GM18507 (cell line): ENCODE results near the gene FAM89B.
"Not testable (repeated sequence)": the region's sequence is repeated elsewhere in the genome, so short reads cannot be mapped to it uniquely, and the experiment has no call there.

Experiments used
- DNase-seq: peaks from one replicate; pipeline ENCODE4 v3.0.0; 2011; ENCODE audit warnings: low read depth; ENCODE audit not compliant: insufficient read length; ENCODE audit errors: extremely low spot score
- FAIRE-seq: peaks from 2 replicates; lab custom pipeline; 2011; peaks lifted over from hg19 to GRCh38; lab: Jason Lieb, UNC

FAM89B gene

GRCh38 chr11:65572356-65573051, at the start of gene FAM89B:
Gene FAM89B (plus strand): TSS chr11:65572538. CDS start chr11:65572670, 132 bp downstream.
- DNase-seq: no peak
- no peak for FAIRE-seq

DNA sequence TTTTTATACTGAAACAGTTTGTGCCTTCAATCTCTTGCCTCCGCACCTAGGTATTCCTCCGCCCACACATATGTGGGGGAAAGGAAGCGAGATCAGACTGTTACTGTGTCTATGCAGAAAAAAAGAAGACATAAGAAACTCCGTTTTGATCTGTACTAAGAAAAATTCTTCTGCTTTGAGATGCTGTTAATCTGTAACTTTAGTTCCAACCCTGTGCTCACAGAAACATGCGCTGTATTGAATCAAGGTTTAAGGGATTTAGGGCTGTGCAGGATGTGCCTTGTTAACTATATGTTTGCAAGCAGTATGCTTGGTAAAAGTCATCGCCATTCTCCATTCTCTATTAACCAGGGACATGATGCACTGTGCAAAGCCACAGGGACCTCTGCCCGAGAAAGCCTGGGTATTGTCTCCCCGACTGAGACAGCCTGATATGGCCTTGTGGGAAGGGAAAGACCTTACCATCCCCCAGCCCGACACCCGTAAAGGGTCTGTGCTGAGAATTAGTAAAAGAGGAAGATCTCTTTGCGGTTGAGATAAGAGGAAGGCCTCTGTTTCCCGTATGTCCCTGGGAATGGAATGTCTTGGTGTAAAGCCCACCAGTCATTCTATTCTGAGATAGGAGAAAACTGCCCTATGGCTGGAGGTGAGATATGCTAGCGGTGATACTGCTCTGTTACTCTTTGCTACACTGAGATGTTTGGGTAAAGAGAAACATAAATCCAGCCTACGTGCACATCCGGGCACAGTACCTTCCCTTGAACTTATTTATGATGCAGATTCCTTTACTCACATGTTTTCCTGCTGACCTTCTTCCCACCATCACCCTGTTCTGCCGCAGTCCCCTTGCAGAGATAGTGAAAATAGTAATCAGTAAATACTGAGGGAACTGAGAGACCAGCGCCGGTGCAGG, 49.4 kb upstream of the FAM89B start:
- FAIRE-seq: peak; percentile 54

DNA sequence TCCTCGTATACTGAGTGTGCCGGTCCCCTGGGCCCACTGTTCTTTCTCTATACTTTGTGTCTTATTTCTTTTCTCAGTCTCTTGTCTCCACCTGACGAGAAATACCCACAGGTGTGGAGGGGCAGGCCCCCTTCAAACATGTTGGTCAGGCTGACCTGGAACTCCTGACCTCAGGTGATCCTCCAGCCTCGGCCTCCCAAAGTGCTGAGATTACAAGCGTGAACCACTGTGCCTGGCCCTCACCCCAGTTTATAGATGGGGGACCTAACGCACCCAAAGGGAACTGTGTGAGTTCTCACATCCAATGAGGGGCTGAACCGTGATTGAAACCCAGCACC, 48.7 kb upstream of the FAM89B start:
- FAIRE-seq: not testable (repeated sequence)

More for the DNA sequence above, 49.4 kb upstream of the FAM89B start:
- not testable (repeated sequence) for DNase-seq

GRCh38 chr11:65524014-65524740, 48.2 kb upstream of the FAM89B start:
- FAIRE-seq (no peak), DNase-seq (no peak)

More for the DNA sequence above, 48.7 kb upstream of the FAM89B start:
- DNase-seq: not testable (repeated sequence)

DNA sequence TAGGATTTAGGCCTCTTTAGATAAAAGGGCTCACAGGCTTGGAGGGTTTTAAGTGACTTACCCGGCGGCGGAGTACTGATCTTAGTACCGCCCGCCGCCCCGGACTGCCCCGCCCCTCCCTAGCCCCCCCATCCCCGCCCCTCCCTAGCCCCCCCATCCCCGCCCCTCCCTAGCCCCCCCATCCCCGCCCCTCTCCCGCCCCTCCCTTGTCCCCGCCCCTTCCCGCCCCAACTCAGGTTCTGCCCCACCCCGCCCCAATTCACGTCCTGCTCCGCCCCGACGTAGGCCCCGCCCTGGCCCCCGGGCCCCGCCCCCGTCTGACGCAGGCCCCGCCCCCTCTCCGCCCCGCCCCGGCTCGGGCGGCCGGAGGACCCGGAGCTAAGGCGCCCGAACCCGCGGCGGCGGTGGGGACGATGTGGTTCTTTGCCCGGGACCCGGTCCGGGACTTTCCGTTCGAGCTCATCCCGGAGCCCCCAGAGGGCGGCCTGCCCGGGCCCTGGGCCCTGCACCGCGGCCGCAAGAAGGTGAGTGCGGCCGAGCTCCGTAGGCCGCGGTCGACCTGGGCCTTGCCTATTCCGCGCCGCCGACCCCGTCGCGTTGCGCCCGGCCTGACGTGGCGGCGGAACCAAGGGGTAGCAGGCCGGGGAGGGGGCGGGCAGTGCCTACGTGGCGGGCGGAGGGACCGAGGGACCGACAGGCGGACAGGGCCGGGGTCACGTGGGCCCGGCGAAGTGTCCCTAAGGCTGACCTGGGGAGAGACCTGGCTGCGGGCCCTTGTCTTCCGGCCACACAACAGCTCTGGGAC, 47.4 kb upstream of the FAM89B start, which contains the start of gene SCYL1:
Gene SCYL1, plus strand, starts transcription at position 343 of the 805 bp plus-strand sequence. Its CDS starts 71 bp downstream, at position 414.
- FAIRE-seq (no peak), DNase-seq (peak; percentile 88)

DNA sequence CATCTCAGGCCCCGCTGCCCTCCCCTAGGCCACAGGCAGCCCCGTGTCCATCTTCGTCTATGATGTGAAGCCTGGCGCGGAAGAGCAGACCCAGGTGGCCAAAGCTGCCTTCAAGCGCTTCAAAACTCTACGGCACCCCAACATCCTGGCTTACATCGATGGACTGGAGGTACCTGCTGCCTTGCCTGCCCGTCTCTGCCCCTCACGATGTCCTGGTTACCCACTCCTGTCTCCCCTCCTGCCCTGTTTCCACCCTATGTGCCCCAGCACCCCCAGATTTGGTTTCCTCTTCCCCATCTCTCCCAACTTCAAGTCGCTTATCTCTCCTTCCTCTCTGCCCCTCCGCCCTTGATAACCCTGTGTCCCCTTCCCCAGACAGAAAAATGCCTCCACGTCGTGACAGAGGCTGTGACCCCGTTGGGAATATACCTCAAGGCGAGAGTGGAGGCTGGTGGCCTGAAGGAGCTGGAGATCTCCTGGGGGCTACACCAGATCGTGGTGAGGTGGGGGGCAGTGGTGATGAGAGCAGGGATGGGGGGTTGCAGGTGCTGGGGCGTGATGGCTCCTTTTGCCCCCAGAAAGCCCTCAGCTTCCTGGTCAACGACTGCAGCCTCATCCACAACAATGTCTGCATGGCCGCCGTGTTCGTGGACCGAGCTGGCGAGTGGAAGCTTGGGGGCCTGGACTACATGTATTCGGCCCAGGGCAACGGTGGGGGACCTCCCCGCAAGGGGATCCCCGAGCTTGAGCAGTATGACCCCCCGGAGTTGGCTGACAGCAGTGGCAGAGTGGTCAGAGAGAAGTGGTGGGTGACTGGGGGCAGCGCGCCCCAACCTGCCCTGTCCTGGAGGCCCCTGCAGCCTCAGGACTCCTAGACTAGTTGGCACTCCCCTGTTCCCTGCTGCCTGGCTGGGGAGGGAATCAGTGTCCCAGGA, 46.5 kb upstream of the FAM89B start:
- FAIRE-seq: no peak

GRCh38 chr11:65526744-65527143, 45.6 kb upstream of the FAM89B start:
- no peak for DNase-seq
- no peak for FAIRE-seq

More for the DNA sequence above, 46.5 kb upstream of the FAM89B start:
- no peak for DNase-seq

DNA sequence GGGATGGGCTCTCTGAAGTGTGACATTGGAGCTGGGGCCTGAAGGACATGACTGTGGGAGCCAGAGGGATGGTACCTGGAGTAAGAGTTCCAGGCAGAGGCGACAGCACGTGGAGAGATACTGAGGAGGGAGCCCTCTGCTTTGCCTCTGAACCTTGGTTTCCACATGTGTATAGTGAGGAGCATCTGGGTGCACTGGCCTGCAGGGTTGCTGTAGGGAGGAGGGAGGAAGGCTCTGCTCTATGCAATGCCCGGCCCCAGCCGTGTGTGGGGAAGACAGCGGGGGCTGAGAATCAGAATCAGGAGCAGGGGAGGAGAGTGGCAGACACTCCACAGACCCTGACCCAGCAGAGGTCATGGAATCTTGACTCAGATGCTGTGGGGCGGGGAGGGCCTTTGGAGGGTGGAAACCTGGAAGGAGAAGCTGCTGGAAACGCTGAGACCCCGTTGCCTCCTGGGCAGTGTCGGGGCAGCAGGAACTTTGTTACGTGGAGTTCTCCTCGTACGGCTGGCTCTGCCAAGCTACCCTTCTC, 43.5 kb upstream of the FAM89B start:
- DNase-seq (no peak), FAIRE-seq (no peak)

DNA sequence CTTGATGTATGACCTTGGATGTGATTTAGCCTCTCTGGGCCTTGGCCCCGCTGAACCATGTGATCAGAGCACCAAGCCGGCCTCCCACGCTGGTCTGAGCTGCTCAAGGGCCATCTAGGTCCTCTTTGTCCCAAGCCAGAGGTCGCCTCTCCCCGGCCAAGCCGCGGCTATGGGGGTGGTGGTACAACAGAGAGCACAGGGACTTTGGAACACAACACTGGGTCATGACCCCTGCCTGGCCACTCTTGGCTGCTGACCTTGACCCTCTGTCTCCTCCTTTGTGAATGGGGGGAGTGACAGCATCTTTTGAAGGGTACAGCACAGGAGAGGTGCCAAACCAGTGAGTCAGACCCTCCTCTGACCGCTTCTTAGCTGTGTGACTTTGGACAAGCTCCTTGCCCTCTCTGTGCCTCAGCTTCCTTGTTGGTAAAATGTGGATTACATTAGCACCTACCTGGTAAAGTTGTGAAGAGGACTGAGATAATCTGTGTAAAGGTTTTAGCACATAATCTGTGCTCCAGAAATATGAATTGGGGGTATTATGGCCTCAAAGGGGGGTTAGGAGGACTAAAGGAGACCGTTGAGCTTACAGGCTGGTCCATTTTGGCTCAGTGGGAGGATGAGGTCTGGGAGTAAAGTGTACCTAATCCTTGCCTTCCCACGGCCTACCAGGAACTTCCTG, 42.7 kb upstream of the FAM89B start:
- FAIRE-seq (no peak), DNase-seq (no peak)

DNA sequence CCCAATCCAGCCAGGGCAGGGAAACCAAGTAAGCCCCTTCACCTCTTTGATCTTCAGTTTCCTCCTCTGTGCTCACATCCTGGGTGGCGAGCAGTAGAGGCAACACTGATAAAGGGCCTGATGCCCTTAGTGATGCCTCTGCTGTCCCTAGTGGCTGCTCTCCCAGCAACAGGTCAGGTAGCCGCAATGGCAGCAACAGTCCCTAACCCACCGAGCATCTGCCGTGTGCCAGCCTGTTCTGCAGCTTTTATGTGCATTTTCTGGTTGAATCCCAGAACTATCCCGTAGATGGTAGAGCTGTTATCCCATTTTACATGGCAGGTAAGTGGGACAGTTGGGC, 42.2 kb upstream of the FAM89B start:
- DNase-seq (no peak), FAIRE-seq (no peak)

GRCh38 chr11:65532388-65533064, 39.8 kb upstream of the FAM89B start:
- DNase-seq (no peak), FAIRE-seq (no peak)

DNA sequence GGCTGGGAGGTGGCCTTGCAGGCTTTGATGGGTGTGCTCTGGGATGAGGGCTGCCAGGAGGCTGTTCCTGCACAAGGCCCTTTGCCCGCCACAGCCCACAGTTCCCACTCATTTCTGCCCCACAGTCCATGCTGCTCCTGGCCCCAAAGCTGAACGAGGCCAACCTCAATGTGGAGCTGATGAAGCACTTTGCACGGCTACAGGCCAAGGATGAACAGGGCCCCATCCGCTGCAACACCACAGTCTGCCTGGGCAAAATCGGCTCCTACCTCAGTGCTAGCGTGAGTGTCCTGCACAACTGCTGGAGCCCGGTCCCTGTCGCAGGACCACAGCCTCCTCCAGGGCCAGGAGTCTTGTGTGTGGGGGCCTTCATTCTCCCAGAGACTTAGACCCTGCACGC, 37.2 kb upstream of the FAM89B start:
- DNase-seq (no peak), FAIRE-seq (no peak)

GRCh38 chr11:65536412-65537295, 35.7 kb upstream of the FAM89B start:
- FAIRE-seq: no peak
- no peak for DNase-seq

GRCh38 chr11:65537296-65537597, 35.1 kb upstream of the FAM89B start:
- FAIRE-seq (no peak), DNase-seq (no peak)

DNA sequence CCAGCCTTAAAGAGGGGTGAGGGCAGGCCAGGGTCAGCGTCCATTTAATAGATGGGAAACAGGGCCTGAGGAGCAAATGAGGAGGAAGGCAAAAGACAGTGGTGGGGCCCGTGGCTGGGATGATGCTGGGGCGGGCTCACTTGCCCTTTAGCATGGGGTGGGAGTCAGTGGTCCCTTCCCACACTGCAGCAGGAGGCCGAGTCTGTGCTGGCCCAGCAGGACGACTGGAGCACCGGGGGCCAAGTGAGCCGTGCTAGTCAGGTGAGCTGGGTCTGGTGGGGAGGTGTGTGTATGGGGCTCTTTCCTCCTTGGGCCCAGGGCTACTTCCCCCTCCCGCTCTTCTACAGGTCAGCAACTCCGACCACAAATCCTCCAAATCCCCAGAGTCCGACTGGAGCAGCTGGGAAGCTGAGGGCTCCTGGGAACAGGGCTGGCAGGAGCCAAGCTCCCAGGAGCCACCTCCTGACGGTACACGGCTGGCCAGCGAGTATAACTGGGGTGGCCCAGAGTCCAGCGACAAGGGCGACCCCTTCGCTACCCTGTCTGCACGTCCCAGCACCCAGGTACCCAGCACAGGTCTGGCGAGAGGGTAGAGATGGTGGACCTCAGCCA, 34.6 kb upstream of the FAM89B start:
- FAIRE-seq (no peak), DNase-seq (no peak)
